GM12873 (cell line): ENCODE data around the gene MAP2K1.

Source experiments
- CTCF ChIP-seq: IDR thresholded peaks from 2 replicates; pipeline ENCODE4 v1.5.1; 2012; ENCODE audit warnings: low read depth, mild to moderate bottlenecking, moderate library complexity, low read length, control low read depth; ENCODE audit not compliant: insufficient read depth; ENCODE audit errors: missing control alignments

Gene MAP2K1

DNA sequence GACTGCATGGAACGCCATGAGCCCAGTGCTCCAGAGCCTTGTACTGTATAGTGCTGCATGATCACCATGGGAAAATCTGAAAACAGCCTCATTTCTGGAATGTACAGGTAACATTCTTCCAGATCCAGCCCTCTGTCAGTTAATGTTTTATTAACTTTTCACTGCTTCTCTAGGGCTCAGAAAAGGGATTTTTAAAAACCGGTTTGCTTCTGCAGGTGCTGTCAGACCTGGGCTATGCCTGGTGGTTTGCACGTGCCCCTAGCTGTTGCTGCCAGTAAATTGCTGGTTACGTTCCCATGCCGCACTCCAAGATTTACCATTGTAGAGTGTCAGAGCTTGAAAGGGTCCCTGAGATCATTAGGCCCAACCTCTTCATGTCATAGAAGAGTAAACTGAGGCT, 101.8 kb downstream of the MAP2K1 start:
- TF ChIP-seq CTCF: no peak

- TF ChIP-seq CTCF: no peak
Observed at GRCh38 chr15:66489179-66489791, 102.6 kb downstream of the MAP2K1 start.

DNA sequence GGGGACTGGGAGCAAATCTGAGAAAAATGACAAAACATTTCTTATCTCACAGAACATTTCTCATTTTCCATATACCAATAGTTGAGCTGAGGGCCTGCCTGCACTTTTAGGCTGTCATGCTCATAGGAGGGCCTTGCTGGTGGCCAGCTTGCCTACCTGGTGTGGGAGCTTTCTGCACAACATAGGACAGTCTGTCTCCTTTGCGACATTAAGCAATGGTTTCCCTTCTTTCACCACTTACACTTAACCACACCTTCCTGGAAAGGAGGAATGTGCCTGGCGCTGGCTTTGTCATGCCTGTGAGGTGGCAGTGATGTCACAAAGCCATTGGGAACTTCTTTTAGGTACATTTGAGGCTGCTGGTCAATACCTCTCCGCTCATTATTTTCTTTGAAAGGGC, 105.1 kb downstream of the MAP2K1 start:
- no peak for TF ChIP-seq CTCF

GRCh38 chr15:66494262-66494661, 107.5 kb downstream of the MAP2K1 start:
- no peak for TF ChIP-seq CTCF

- no peak for TF ChIP-seq CTCF
Observed at GRCh38 chr15:66496951-66497501, 110.3 kb downstream of the MAP2K1 start.

DNA sequence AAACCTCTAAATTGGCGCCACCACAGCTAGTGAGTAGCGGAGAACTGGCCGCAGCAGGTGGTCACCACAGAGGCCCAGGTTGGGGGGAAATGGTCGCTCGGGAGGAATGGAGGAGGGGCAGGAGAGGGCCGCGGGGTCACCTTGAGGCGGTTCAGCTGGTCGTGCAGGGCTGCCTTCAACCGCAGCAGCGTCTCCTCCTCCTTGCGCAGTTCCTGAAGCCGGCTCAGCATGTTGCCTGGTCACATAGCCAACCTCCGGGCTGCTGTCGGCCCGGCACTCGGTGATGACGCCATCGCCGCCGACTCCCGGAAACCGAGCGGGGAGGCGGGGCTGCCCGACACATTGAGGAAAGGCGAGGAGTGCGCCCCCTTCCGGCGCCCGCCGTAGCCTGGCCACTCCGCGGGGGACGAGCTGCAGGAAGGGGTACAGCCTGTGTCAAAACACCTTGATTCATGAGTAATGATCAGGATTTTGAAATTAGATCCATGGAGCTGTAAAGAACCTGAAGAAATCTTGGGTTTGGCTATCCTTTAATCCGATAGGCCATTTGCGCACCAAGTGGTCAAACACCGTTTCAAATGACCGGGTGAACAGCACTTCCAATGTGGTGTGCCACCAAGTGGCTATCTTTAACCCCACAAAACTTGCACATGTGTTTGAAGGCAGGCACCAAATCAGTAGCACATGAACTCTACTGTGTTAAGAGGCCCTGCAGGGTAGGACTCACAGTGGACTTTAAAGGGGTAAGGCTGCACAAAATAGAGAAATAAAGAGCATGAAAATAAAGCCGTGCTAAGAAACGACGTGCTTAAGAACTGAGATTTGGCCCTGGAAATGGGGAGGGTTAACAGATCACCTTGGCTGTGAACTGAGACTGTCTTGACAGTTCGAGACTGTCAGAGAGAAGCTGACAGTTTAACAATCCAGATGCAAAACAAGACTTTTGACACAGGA, 111.1 kb downstream of the MAP2K1 start, which contains the start of gene SNAPC5:
SNAPC5 (minus strand) TSS at position 261 of the 954 bp plus-strand sequence; CDS start at position 230, 31 bp downstream.
- peak; percentile 96 for TF ChIP-seq CTCF
